Measurements from ENCODE around the gene MRPL52. TPM values are rescaled to one million over a fixed set of nuclear protein-coding genes. Genes with fewer than 3 reads are reported as not detected.
"Not testable (repeated sequence)": the region's sequence is repeated elsewhere in the genome, so short reads cannot be mapped to it uniquely, and the experiment has no call there.

Gene MRPL52
- total RNA-seq, 1 experiment from 2014 or later: 89.5 TPM

DNA sequence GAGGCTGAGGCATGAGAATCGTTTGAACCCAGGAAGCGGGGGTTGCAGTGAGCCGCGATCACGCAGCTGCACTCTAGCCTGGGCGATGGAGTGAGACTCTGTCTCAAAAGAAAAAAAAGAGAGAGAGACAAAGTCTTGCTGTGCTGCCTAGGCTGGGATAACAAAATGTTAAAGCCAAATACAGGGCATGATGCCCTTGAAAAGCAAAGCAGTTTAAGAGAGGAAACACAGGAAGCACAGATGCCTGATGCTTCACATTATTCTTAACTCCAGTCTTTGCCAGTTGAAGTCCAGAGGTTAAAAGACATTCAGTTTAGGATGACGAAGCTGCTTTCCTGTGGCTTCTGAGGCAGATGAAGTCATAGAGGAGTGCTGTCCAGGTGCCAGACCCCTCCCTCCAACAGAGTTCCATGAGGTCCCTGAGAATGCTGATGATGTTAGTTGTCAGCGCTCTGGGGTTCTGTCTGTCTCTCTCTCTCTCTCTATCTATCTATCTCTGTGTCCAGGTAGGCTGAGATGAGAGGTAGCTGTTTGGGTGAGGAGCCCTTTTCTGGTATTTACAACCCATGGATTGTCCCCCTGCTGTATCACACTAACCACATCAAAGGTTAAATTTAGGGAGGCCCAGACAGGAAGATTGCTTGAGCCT lies 4.9 kb upstream of the MRPL52 start:
- in situ Hi-C loops (cut with HindIII; ENCODE audit: low pct_unique_long_range_greater_than_20kb, low sequenced_read_pairs) (no loop called here), intact Hi-C loops (cut with micrococcal nuclease; ENCODE audit: unreplicated experiment) (no loop called here)
- TF ChIP-seq, protein P1, sequence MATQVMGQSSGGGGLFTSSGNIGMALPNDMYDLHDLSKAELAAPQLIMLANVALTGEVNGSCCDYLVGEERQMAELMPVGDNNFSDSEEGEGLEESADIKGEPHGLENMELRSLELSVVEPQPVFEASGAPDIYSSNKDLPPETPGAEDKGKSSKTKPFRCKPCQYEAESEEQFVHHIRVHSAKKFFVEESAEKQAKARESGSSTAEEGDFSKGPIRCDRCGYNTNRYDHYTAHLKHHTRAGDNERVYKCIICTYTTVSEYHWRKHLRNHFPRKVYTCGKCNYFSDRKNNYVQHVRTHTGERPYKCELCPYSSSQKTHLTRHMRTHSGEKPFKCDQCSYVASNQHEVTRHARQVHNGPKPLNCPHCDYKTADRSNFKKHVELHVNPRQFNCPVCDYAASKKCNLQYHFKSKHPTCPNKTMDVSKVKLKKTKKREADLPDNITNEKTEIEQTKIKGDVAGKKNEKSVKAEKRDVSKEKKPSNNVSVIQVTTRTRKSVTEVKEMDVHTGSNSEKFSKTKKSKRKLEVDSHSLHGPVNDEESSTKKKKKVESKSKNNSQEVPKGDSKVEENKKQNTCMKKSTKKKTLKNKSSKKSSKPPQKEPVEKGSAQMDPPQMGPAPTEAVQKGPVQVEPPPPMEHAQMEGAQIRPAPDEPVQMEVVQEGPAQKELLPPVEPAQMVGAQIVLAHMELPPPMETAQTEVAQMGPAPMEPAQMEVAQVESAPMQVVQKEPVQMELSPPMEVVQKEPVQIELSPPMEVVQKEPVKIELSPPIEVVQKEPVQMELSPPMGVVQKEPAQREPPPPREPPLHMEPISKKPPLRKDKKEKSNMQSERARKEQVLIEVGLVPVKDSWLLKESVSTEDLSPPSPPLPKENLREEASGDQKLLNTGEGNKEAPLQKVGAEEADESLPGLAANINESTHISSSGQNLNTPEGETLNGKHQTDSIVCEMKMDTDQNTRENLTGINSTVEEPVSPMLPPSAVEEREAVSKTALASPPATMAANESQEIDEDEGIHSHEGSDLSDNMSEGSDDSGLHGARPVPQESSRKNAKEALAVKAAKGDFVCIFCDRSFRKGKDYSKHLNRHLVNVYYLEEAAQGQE (IDR thresholded peaks at IDR 0.05; ENCODE audit: insufficient read depth in 1 of 2, low read depth in 2 of 2, low read length in 1 of 2): no peak
- TF ChIP-seq TCF7L2 (IDR thresholded peaks at IDR 0.05; ENCODE audit: low read depth, low read length) (no peak), POLR2AphosphoS5 (IDR thresholded peaks at IDR 0.05; ENCODE audit: low read depth, low read length) (no peak), SIN3A (IDR thresholded peaks at IDR 0.05; ENCODE audit: borderline replicate concordance, insufficient read depth, low read depth, low read length) (no peak)
- TF ChIP-seq, protein P2, sequence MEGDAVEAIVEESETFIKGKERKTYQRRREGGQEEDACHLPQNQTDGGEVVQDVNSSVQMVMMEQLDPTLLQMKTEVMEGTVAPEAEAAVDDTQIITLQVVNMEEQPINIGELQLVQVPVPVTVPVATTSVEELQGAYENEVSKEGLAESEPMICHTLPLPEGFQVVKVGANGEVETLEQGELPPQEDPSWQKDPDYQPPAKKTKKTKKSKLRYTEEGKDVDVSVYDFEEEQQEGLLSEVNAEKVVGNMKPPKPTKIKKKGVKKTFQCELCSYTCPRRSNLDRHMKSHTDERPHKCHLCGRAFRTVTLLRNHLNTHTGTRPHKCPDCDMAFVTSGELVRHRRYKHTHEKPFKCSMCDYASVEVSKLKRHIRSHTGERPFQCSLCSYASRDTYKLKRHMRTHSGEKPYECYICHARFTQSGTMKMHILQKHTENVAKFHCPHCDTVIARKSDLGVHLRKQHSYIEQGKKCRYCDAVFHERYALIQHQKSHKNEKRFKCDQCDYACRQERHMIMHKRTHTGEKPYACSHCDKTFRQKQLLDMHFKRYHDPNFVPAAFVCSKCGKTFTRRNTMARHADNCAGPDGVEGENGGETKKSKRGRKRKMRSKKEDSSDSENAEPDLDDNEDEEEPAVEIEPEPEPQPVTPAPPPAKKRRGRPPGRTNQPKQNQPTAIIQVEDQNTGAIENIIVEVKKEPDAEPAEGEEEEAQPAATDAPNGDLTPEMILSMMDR (IDR thresholded peaks at IDR 0.05): no peak
- BruUV-seq (replicated peaks): no TSS peak
- peaks cover under 1% of the 10 kb centered on the region; the same call in 1 of the 2 replicates for H3K36me3 ChIP-seq (ENCODE audit: control insufficient read depth, insufficient read depth, low read length)
- H3K4me1 ChIP-seq (ENCODE audit: control insufficient read depth, insufficient read depth, low read length): peaks cover 20% of the 10 kb centered on the region
- peak overlapping the region; percentile 57; the same call in 1 of the 2 replicates for H3K27ac ChIP-seq (ENCODE audit: low read length)
- no peaks in the 10 kb centered on the region for H3K9me3 ChIP-seq (ENCODE audit: control insufficient read depth, insufficient read depth, low read depth, low read length)
- no peaks in the 10 kb centered on the region for H3K27me3 ChIP-seq (ENCODE audit: control insufficient read depth, insufficient read depth, low read length)
- no peak for ATAC-seq
- no peak for DNase-seq (ENCODE audit: low read depth, low spot score)
- ChIA-PET CTCF (interaction anchor here (0.5 to 0.8 kb wide), 6 partner anchors 9 to 603 kb away, joined by 4 to 14 read pairs (median 6); no protein-coding TSS in a partner anchor), POLR2A (interaction anchor here (1.8 kb wide), 1 partner anchor 12 kb away, joined by 6 read pairs; the partner anchor contains the start of gene MMP14)
- no peak overlapping the region for H3K4me3 ChIP-seq (ENCODE audit: low read depth in 2 of 2, low read length in 2 of 2)

DNA sequence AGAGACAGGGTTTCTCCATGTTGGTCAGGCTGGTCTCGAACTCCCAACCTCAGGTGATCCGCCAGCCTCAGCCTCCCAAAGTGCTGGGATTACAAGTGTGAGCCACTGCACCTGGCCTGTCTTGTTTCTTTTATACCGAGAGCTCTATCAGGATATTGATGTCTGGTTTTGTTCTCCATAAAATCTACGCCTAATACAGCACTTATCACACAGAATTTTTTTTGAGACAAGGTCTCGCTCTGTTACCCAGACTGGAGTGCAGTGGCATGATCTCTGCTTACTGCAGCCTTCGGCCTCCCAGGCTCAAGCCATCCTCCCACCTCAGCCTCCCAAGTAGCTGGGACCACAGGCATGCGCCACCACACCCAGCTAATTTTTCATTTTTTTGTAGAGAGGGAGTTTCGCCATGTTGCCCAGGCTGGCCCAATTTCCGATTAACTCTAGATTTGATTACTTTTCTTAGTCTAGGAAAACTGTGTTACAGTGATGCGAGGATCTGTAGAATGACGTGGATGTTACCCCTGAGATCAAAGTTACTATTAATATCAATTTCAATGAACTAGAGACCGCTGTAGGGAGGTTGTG lies 519 bp upstream of the MRPL52 start:
- POLR2A ChIA-PET; BruUV-seq (replicated peaks); DNase-seq (ENCODE audit: low read depth, low spot score); H3K36me3 ChIP-seq (ENCODE audit: control insufficient read depth, insufficient read depth, low read length); H3K9me3 ChIP-seq (ENCODE audit: control insufficient read depth, insufficient read depth, low read depth, low read length); H3K4me1 ChIP-seq (ENCODE audit: control insufficient read depth, insufficient read depth, low read length); ATAC-seq; intact Hi-C loops (cut with micrococcal nuclease; ENCODE audit: unreplicated experiment); CTCF ChIA-PET; H3K27me3 ChIP-seq (ENCODE audit: control insufficient read depth, insufficient read depth, low read length); in situ Hi-C loops (cut with HindIII; ENCODE audit: low pct_unique_long_range_greater_than_20kb, low sequenced_read_pairs): not testable (repeated sequence)
- Histone ChIP-seq H3K27ac (ENCODE audit: low read length) (peak overlapping the region; percentile 86), H3K4me3 (ENCODE audit: low read depth in 2 of 2, low read length in 2 of 2) (peak overlapping the region in 1 of 2 experiments; percentile 75; a peak in 2 of 4 replicates)
